Measurements from ENCODE around the gene SLC12A4.
"Not testable (repeated sequence)": the region's sequence is repeated elsewhere in the genome, so short reads cannot be mapped to it uniquely, and the experiment has no call there.

SLC12A4 gene

DNA sequence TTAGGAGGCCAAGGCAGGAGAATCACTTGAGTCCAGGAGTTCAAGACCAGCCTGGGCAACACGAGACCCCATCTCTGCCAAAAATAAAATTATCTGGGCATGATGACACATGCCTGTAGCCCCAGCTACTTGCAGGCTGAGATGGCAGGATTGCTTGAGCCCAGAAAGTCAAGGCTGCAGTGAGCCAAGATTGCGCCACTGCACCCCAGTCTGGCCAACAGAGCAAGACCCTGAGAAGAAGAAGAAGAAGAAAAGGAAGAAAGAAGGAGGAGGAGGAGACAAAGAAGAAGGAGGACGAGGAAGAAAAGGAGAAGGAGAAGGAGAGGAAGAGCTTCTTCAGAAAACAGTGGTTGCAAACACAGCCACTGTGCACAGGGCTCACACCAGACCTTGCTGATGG is 20.2 kb upstream of the SLC12A4 start:
- DNase-seq (ENCODE audit: low read depth, low spot score): no peak

- no peak for DNase-seq (ENCODE audit: low read depth, low spot score)
Measured at GRCh38 chr16:67987460-67988160, 19.2 kb upstream of the SLC12A4 start.

GRCh38 chr16:67986949-67987348 is 18.5 kb upstream of the SLC12A4 start:
- DNase-seq (ENCODE audit: low read depth, low spot score): no peak

DNA sequence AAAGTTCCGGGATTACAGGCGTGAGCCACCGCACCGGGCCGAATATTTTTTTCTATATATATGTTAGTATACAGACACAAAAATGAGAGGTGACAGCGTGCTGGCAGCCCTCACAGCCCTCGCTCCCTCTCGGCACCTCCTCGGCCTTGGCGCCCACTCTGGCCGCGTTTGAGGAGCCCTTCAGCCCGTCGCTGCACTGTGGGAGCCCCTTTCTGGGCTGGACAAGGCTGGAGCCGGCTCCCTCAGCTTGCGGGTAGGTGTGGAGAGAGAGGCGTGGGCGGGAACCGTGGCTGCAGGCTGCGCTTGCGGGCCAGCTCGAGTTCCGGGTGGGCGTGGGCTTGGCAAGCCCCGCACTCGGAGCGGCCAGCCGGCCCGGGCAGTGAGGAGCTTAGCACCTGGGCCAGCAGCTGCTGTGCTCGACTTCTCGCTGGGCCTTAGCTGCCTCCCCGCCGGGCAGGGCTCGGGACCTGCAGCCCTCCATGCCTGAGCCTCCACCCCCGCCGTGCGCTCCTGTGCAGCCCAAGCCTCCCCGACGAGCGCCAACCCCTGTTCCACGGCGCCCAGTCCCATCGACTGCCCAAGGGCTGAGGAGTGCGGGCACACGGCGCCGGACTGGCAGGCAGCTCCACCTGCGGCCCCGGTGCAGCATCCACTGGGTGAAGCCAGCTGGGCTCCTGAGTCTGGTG is 13.7 kb upstream of the SLC12A4 start:
- no peak for DNase-seq (ENCODE audit: low read depth, low spot score)

DNA sequence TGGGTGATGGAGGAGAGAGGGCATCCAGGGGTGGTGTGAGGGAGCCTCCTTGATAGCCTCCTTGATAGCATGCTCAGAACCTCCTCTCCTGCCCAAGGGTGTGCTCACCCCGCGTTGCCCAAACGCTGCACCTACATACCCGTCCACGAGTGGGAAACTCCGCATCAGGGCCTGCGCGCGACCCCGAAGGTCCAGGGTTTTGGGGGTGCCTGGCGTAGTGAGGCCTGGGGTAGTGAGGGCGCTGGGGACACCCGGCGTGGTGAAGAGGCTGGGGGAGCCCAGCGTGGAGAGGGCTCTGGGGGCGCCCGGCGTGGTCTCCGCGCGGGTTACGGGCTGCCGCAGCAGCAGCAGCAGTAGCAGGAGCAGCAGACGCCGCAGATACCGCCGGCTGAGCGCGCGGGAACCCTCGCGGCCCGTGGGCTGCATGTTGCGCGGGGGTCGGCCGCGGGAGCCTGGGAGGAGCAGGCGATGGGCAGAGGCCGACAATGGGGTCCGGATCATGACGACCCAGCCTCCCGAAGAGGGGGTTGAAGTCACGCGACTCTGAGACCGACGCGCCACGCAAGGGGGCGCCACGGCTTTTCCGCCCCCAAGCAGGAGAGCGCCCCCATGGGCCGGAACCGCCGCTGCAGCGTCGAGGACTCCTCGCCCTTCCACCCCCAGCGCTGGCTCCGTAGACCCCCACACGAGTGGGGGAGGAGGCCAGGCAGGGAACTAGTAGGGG is 11.7 kb upstream of the SLC12A4 start, which contains the start of gene DPEP3:
DPEP3 (minus strand) TSS at position 545 of the 724 bp plus-strand sequence; CDS start at position 426, 119 bp downstream.
- DNase-seq (ENCODE audit: low read depth, low spot score): no peak

DNA sequence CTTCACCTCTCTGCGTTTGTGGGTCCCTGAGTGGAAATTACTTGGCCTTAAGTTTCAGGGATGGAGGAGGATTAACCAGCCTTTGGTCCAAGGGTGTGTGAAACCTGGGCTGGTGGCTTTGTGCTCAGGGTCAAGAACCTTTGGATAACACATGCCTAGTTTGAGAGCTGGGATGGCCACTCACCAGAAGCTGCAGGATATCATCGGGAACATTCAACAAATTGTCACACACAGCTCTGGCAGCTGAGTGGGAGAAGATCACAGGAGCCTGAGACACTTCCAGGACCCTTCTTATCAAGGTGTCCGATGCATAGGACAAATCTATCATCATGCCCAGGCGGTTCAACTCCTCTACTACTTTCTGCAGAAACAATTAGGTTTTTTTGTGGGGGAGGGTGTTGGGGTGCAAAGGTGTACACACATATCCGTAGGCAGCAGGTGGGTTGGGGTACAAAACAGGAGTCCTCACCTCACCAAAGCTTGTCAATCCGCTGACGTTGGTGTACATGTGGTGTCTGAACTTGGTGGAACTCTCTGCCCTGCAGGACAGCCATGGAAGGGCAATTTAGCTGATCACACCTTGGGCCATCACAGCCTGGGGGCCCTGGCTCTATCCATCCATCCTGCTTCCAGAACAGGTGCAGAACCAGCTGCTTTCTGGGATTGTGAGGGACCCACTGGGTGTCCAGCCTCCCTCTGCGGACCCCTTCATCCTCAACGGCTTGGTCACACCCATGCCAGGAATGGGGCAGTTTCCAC is 9.2 kb upstream of the SLC12A4 start:
- no peak for DNase-seq (ENCODE audit: low read depth, low spot score)

- DNase-seq (ENCODE audit: low read depth, low spot score): no peak
Measured at GRCh38 chr16:67977005-67977404, 8.6 kb upstream of the SLC12A4 start.

GRCh38 chr16:67976205-67976604 is 7.8 kb upstream of the SLC12A4 start:
- DNase-seq (ENCODE audit: low read depth, low spot score): no peak

GRCh38 chr16:67975321-67976105 is 7.1 kb upstream of the SLC12A4 start:
- no peak for DNase-seq (ENCODE audit: low read depth, low spot score)

DNA sequence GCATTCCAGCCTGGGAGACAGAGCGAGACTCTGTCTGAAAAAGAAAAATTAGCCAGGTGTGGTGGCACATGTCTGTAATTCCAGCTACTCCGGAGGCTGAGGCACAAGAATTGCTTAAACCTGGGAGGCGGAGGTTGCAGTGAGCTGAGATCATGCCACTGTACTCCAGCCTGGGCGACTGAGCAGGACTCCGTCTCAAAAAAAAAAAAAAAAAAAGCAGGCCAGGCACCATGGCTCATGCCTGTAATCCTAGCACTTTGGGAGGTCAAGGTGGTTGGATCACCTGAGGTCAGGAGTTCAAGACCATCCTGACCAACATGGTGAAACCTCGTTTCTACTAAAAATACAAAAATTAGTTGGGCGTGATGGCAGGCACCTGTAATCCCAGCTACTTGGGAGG is 3.8 kb upstream of the SLC12A4 start:
- DNase-seq (ENCODE audit: low read depth, low spot score): not testable (repeated sequence)

DNA sequence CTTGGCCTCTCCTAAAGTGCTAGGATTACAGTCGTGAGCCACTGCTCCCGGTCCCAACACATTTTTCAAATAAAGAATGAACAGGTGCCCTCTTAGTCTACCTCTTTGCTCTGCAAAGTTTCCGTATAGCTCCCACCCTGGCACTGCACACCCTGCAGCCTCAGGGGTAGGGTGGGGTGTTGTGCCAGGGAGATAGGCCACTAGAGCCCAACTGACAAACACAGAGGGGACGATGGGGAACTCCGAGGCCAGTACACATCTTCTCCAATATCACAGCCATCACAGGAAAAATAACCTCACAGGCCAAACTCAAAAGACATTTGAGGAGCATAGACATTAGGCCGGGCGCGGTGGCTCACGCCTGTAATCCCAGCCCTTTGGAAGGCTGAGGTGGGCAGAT is 2.7 kb upstream of the SLC12A4 start:
- no peak for DNase-seq (ENCODE audit: low read depth, low spot score)

- no peak for DNase-seq (ENCODE audit: low read depth, low spot score)
Measured at GRCh38 chr16:67969254-67970039, 1.0 kb upstream of the SLC12A4 start.

DNA sequence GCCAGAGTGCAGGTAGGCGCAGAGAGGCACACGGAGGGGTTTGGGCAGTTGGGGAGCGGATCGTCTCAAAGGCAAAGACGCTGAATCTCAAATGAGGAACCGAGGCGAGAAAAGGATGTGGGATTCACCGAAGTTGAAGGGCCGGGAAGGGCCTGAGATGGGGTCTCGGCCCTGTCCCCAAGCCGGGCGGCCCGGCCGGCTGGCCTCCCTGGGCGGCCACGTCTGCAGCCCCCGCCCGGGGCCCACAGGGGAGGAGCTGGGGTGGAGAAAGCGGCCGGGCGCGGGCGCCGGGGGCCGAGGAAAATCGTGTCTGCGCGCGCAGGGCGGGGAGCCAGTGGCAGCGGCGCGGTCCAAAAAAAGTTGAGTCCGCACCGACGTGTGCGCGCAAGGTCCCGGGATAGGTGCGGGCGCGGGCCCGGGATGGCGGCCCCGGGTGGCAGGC is 458 bp downstream of the SLC12A4 start:
- DNase-seq (ENCODE audit: low read depth, low spot score): no peak

- DNase-seq (ENCODE audit: low read depth, low spot score): no peak
Measured at GRCh38 chr16:67967183-67967957, 1.1 kb downstream of the SLC12A4 start.

GRCh38 chr16:67966549-67967182 is 1.8 kb downstream of the SLC12A4 start:
- DNase-seq (ENCODE audit: low read depth, low spot score): no peak

DNA sequence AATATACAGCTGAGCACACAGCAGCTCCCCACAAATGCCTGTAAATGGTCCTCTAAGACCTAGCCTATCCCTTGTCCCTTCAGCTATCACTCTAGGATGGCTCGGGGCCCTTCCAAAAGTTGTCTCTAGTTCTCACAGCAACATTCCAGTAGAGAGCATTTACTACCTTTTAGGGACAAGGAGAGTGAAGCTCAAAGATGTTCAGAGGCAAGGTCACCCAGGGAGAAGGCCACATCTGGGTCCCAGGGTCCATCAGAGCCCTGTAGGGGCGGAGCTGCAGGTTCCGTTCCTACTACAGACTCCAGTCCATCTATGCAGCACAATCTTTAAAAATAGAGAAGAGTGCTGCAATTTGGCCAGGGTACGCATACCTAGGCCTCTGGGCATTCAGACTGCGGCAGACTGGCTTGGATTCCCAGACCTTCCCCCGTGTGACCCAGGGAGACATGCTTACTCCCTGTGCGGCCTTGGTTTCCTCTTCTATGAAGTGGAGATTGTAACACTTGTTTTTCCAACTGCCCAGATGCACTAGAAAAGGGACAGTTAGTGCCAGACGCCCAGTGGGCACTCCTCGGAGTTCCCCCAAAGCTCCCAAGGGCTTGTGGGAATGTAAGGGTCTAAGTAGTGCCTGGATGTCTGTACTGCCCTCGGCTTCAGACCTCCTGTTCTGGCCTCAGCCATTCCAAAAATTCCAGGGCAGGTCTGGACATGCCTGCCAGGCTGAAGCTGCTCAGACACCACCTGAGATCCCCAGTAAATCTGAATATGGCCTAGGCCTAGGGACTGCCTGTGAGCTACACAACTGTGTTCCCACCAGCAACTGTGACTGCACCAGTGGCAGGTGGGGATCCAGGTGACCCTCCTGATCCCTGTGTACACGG is 2.5 kb downstream of the SLC12A4 start:
- DNase-seq (ENCODE audit: low read depth, low spot score): no peak

GRCh38 chr16:67964477-67965131 is 3.8 kb downstream of the SLC12A4 start:
- DNase-seq (ENCODE audit: low read depth, low spot score): no peak
